Measurements from ENCODE around the gene ARHGAP33. TPM values are rescaled to one million over a fixed set of nuclear protein-coding genes. Genes with fewer than 3 reads are reported as not detected.

Gene ARHGAP33
- total and polyA plus RNA-seq, 10 donors, result 3.1 to 25.2 (median 12.6) TPM

- Histone ChIP-seq H3K4me3 (no peak overlapping the region), H3K36me3 (peaks cover 0 to 65% (median 62%) of the 10 kb centered on the region in 6 donors), H3K27ac (peak overlapping the region in 3 of 8 donors; percentile 46 to 100 (median 100)), H3K9me3 (no peaks in the 10 kb centered on the region), H3K4me1 (peaks cover 8 to 65% (median 38%) of the 10 kb centered on the region in 6 donors), H3K27me3 (replicated peaks in 1 of 7) (no peaks in the 10 kb centered on the region)
- TF ChIP-seq CTCF (IDR thresholded peaks at IDR 0.05 in 8 of 11, conservative IDR thresholded peaks at IDR 0.05 in 3 of 11) (no peak), POLR2AphosphoS5 (IDR thresholded peaks at IDR 0.05) (peak in 1 of 3 donors; percentile 71)
- no peak for DNase-seq
- 89 to 95% (median 90%) methylated on average over 26 to 37 of the region's 37 CpGs for WGBS, 5 donors
- intact Hi-C loops (cut with DNase I; ENCODE audit: low total_unique reads), result no loop called here
Observed at GRCh38 chr19:35738021-35738886, 37.1 kb upstream of the ARHGAP33 start.

- peak overlapping the region in 3 of 8 donors; percentile 100 for H3K27ac ChIP-seq
- DNase-seq, result no peak
- no peaks in the 10 kb centered on the region for H3K27me3 ChIP-seq (replicated peaks in 1 of 7)
- peaks cover 0 to 63% (median 56%) of the 10 kb centered on the region in 6 donors for H3K36me3 ChIP-seq
- H3K4me1 ChIP-seq, result peaks cover 9 to 71% (median 44%) of the 10 kb centered on the region in 6 donors
- intact Hi-C loops (cut with DNase I; ENCODE audit: low total_unique reads), result no loop called here
- TF ChIP-seq POLR2A (IDR thresholded peaks at IDR 0.05) (no peak), POLR2AphosphoS5 (IDR thresholded peaks at IDR 0.05) (no peak), CTCF (IDR thresholded peaks at IDR 0.05 in 8 of 11, conservative IDR thresholded peaks at IDR 0.05 in 3 of 11) (no peak)
- WGBS, 5 donors, result 87 to 100% (median 90%) methylated on average over 1 to 2 of the region's 2 CpGs
- no peak overlapping the region for H3K4me3 ChIP-seq
- no peaks in the 10 kb centered on the region for H3K9me3 ChIP-seq
Observed at GRCh38 chr19:35738887-35739229, 36.5 kb upstream of the ARHGAP33 start.

- H3K4me3 ChIP-seq, result peak overlapping the region; percentile 60 to 85 (median 70)
- TF ChIP-seq CTCF (IDR thresholded peaks at IDR 0.05 in 8 of 11, conservative IDR thresholded peaks at IDR 0.05 in 3 of 11) (no peak), POLR2A (IDR thresholded peaks at IDR 0.05) (no peak), POLR2AphosphoS5 (IDR thresholded peaks at IDR 0.05) (peak in 2 of 3 donors; percentile 47 to 76)
- 74 to 84% (median 82%) methylated on average over 17 to 29 of the region's 29 CpGs for WGBS, 5 donors
- no peaks in the 10 kb centered on the region for H3K27me3 ChIP-seq (replicated peaks in 1 of 7)
- intact Hi-C loops (cut with DNase I; ENCODE audit: low total_unique reads), result no loop called here
- peak; percentile 86 for DNase-seq
- H3K9me3 ChIP-seq, result no peaks in the 10 kb centered on the region
- peak overlapping the region; percentile 68 to 100 (median 97) for H3K27ac ChIP-seq
- peaks cover 15 to 77% (median 50%) of the 10 kb centered on the region in 6 donors for H3K4me1 ChIP-seq
- peaks cover 0 to 58% (median 49%) of the 10 kb centered on the region in 6 donors for H3K36me3 ChIP-seq
Observed at GRCh38 chr19:35739275-35740107, 35.9 kb upstream of the ARHGAP33 start.

GRCh38 chr19:35740108-35740422 lies 35.3 kb upstream of the ARHGAP33 start:
- H3K27me3 ChIP-seq (replicated peaks in 1 of 7), result no peaks in the 10 kb centered on the region
- 2 to 12% (median 8%) methylated on average over 8 to 16 of the region's 16 CpGs for WGBS, 5 donors
- H3K4me3 ChIP-seq, result peak overlapping the region; percentile 60 to 85 (median 70)
- intact Hi-C loops (cut with DNase I; ENCODE audit: low total_unique reads), result no loop called here
- peak overlapping the region; percentile 68 to 100 (median 97) for H3K27ac ChIP-seq
- peaks cover 16 to 80% (median 53%) of the 10 kb centered on the region in 6 donors for H3K4me1 ChIP-seq
- no peak for DNase-seq
- peaks cover 0 to 53% (median 44%) of the 10 kb centered on the region in 6 donors for H3K36me3 ChIP-seq
- TF ChIP-seq CTCF (IDR thresholded peaks at IDR 0.05 in 8 of 11, conservative IDR thresholded peaks at IDR 0.05 in 3 of 11) (peak in 1 of 11 experiments; percentile 8), POLR2AphosphoS5 (IDR thresholded peaks at IDR 0.05) (no peak)
- no peaks in the 10 kb centered on the region for H3K9me3 ChIP-seq
